ENCODE measurements around the gene MTG2.

The MTG2 gene

GRCh38 chr20:62182469-62183425 is at the start of gene MTG2:
MTG2 (plus strand) TSS chr20:62183028; CDS start chr20:62193421, 10,393 bp downstream.
- DNase-seq (ENCODE audit: low read depth): peak; percentile 93

- no peak for DNase-seq (ENCODE audit: low read depth)
Measured at GRCh38 chr20:62133051-62133845, 49.6 kb upstream of the MTG2 start.

- no peak for DNase-seq (ENCODE audit: low read depth)
Measured at GRCh38 chr20:62133864-62134263, 49.0 kb upstream of the MTG2 start.

GRCh38 chr20:62134735-62135231 is 48.0 kb upstream of the MTG2 start:
- DNase-seq (ENCODE audit: low read depth): no peak

GRCh38 chr20:62135573-62136266 is 47.1 kb upstream of the MTG2 start:
- no peak for DNase-seq (ENCODE audit: low read depth)

GRCh38 chr20:62136283-62137091 is 46.3 kb upstream of the MTG2 start:
- no peak for DNase-seq (ENCODE audit: low read depth)

- DNase-seq (ENCODE audit: low read depth): no peak
Measured at GRCh38 chr20:62137092-62137384, 45.8 kb upstream of the MTG2 start.

GRCh38 chr20:62137478-62138203 is 45.2 kb upstream of the MTG2 start:
- no peak for DNase-seq (ENCODE audit: low read depth)

- no peak for DNase-seq (ENCODE audit: low read depth)
Measured at GRCh38 chr20:62138204-62138543, 44.7 kb upstream of the MTG2 start.

GRCh38 chr20:62138912-62139311 is 43.9 kb upstream of the MTG2 start:
- no peak for DNase-seq (ENCODE audit: low read depth)

GRCh38 chr20:62139636-62140035 is 43.2 kb upstream of the MTG2 start:
- DNase-seq (ENCODE audit: low read depth): no peak

- DNase-seq (ENCODE audit: low read depth): no peak
Measured at GRCh38 chr20:62141043-62141396, 41.8 kb upstream of the MTG2 start.

GRCh38 chr20:62141397-62142251 is 41.2 kb upstream of the MTG2 start:
- no peak for DNase-seq (ENCODE audit: low read depth)

- DNase-seq (ENCODE audit: low read depth): no peak
Measured at GRCh38 chr20:62142252-62143080, 40.4 kb upstream of the MTG2 start.

- peak; percentile 78 for DNase-seq (ENCODE audit: low read depth)
Measured at GRCh38 chr20:62143081-62143956, 39.5 kb upstream of the MTG2 start, which contains the start of the genes PSMA7 and SS18L1. PSMA7 (minus strand) TSS chr20:62143394; CDS start chr20:62143303, 91 bp downstream. SS18L1 (plus strand) TSS chr20:62143769; CDS start chr20:62143821, 52 bp downstream.

GRCh38 chr20:62143957-62144825 is 38.6 kb upstream of the MTG2 start:
- peak; percentile 59 for DNase-seq (ENCODE audit: low read depth)

GRCh38 chr20:62145688-62146018 is 37.2 kb upstream of the MTG2 start:
- no peak for DNase-seq (ENCODE audit: low read depth)

Measured in activated T-cell treated with anti-CD3 and anti-CD28 coated beads for 24 hours (primary cell).